Heart left ventricle (tissue), 13 donors: ENCODE results near the gene POU2AF2.

Experiments used
- POLR2A ChIP-seq, 2 donors: fragments of 450-650 bp; IDR thresholded peaks; one replicate each; pipeline ENCODE4 v1.6.1; 2017; ENCODE audit warnings: antibody characterized with exemption in 2 of 2, mild to moderate bottlenecking in 2 of 2, moderate library complexity in 2 of 2
- TF ChIP-seq, protein P1 (sequence below), 12 donors: fragments of 200-600 bp; sonication (generic) in 4 of 12; IDR thresholded peaks; one replicate each; pipeline versions ENCODE4 v1.5.0 to v1.8.0; 2018 to 2022; ENCODE audit warnings: antibody characterized with exemption in 12 of 12, mild to moderate bottlenecking in 5 of 12
- donor health status: ischemic (EF 13 %, LVEDD 7.1; RV severe dilation, severe dysfunction).
- donor health status: DM: no; HTN: yes; CAD: no.
- donor health status: DM: no; HTN: no; CAD: no.
- donor health status: ischemic (EF 25% LVEDD 6.9; RV normal size, moderate dysfunction).
- donor health status: ischemic (EF 25% LVEDD 5.7; RV mildly dilated, moderate dysfunction).
- donor health status: ischemic (EF 35%, LVEDD 5.7; RV mildly dilated, moderate dysfunction).
- donor health status: nonischemic (EF 11% LVEDD 7.7; RV severe dilation, severe dysfunction).
- donor health status: DM: yes; HTN: yes; CAD: no.
- donor health status: PGD.
- donor health status: ischemic (EF 29% LVEDD 5.4; RV normal size, mild dysfunction).
- donor health status: nonischemic (EF 23%, LVEDD 6.1; RV moderate dilation, normal function).

DNA sequence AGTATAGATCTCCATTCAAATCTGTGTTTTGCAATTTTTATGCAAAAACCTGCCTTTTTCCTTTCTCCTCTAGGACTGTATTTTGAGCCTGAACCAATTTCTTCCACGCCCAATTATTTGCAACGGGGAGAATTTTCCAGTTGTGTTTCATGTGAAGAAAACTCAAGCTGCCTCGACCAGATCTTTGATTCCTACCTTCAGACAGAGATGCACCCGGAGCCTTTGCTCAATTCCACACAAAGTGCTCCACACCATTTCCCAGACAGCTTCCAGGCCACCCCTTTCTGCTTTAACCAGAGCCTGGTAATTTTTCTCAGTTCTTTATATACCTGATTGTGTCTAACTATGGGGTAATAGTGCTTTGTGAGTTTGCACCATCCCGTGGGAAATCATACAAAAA, 60.8 kb downstream of the POU2AF2 start:
- TF ChIP-seq, protein P1, sequence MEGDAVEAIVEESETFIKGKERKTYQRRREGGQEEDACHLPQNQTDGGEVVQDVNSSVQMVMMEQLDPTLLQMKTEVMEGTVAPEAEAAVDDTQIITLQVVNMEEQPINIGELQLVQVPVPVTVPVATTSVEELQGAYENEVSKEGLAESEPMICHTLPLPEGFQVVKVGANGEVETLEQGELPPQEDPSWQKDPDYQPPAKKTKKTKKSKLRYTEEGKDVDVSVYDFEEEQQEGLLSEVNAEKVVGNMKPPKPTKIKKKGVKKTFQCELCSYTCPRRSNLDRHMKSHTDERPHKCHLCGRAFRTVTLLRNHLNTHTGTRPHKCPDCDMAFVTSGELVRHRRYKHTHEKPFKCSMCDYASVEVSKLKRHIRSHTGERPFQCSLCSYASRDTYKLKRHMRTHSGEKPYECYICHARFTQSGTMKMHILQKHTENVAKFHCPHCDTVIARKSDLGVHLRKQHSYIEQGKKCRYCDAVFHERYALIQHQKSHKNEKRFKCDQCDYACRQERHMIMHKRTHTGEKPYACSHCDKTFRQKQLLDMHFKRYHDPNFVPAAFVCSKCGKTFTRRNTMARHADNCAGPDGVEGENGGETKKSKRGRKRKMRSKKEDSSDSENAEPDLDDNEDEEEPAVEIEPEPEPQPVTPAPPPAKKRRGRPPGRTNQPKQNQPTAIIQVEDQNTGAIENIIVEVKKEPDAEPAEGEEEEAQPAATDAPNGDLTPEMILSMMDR (IDR thresholded peaks at IDR 0.05) = no peak
- TF ChIP-seq POLR2A (IDR thresholded peaks at IDR 0.05) = no peak
